Left colon (tissue), 2 donors: Measurements from ENCODE around the gene ADGRG2. TPM values are rescaled to one million over a fixed set of nuclear protein-coding genes. Genes with fewer than 3 reads are reported as not detected.
"Not testable (repeated sequence)": the region's sequence is repeated elsewhere in the genome, so short reads cannot be mapped to it uniquely, and the experiment has no call there.

Source experiments
- ATAC-seq: fragments of 200-7000 bp; cut with Tn5 transposase; one replicate; pipeline ENCODE4 v1.9.1; 2020; ENCODE audit warnings: mild to moderate bottlenecking, moderate library complexity
- DNase-seq, 2 donors: peaks; one replicate each; pipeline ENCODE4 v3.0.0-alpha.2; 2020
- intact Hi-C, 2 donors: fragments of 100-400 bp; cut with DNase I in 1 of 2; cut with micrococcal nuclease in 1 of 2; formaldehyde crosslinking; loops; one replicate each; pipeline versions ENCODE4 v1.11.2 to v1.14.0; 2022; cut with DNase I, micrococcal nuclease
- total RNA-seq, 2 donors: library from RNA; stranded (reverse); fragmentation: NEBNext Ultra II Directional; extraction: Animal tissue kit (Norgen Biotek cat#: 25700); gene quantifications; one replicate each; pipeline ENCODE4 v1.2.1, GENCODE V29; 2021
- donor health status: DM: no; HTN: no; CAD: no.
- donor health status: DM: yes; HTN: yes; CAD: no.

Gene ADGRG2
- total RNA-seq, 2 donors from 2014 or later: 0.34 to 0.45 TPM

DNA sequence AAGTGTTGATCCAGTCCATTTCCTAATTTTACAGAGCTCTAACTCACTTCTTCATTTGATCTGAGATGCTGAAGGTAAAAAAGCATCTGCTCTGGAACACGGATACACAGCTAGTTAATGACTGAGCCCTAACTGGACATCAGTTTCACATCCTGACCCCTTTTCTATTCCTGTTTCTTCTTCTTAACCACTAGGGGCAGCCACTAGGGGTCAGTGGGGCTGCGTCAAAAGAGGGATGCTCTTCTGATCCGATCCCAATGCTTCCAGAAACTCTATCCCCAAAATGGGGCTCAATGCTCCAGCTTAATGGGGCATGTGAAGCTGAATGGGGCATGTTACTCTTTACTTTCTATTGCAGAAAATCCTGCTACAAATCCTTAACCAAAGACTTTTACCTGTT lies 105.0 kb downstream of the ADGRG2 start:
- DNase-seq (peak in 1 of 2 donors; percentile 26), ATAC-seq (peak; percentile 44)
- intact Hi-C loops: no loop called here

DNA sequence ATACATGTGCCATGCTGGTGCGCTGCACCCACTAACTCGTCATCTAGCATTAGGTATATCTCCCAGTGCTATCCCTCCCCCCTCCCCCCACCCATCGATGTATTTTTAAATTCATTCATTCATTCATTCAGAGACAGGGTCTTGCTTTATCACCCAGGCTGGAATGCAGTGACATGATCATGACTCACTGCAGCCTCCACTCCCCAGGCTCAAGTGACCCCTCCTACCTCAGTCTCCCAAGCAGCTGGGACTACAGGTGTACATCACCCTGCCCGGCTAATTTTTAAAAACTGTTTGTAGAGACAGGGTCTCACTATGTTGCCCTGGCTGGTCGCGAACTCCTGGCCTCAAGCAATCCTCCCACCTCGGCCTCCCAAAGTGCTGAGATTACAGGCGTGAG lies 105.7 kb downstream of the ADGRG2 start:
- DNase-seq, intact Hi-C loops, ATAC-seq: not testable (repeated sequence)

- no peak for ATAC-seq
- intact Hi-C loops: no loop called here
- DNase-seq: no peak
Measured at GRCh38 chrX:19007868-19008267, 114.4 kb downstream of the ADGRG2 start.

- no peak for ATAC-seq
- no peak for DNase-seq
- intact Hi-C loops: no loop called here
Measured at GRCh38 chrX:19007011-19007410, 115.3 kb downstream of the ADGRG2 start.

GRCh38 chrX:19005909-19006308 lies 116.4 kb downstream of the ADGRG2 start:
- peak; percentile 72 for ATAC-seq
- no peak for DNase-seq
- intact Hi-C loops: no loop called here

DNA sequence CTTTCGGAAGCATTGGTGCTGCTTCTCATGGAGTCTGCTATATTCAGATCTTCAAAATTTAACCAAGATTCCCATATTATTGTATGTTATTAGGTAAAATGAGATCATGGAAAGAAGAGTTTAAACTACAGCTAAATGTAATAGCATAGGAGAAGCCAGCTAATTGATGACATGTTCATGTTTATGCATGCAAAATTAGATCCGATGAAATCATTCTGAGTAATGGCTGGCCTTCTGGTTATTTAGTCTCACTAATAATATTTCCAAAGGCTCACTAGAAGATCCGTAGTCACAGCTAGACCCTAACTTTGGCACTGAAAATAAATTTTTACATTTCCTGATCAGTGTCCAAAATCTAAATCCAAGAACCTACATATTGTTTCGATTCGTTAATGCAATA lies 118.5 kb downstream of the ADGRG2 start:
- intact Hi-C loops: no loop called here
- no peak for DNase-seq
- no peak for ATAC-seq

GRCh38 chrX:18998653-18999052 lies 123.6 kb downstream of the ADGRG2 start:
- no peak for ATAC-seq
- intact Hi-C loops: no loop called here
- no peak for DNase-seq

GRCh38 chrX:18997916-18998315 lies 124.4 kb downstream of the ADGRG2 start:
- intact Hi-C loops: no loop called here
- ATAC-seq (no peak), DNase-seq (no peak)

- intact Hi-C loops: no loop called here
- DNase-seq: no peak
- ATAC-seq: no peak
Measured at GRCh38 chrX:18996536-18996935, 125.7 kb downstream of the ADGRG2 start.

- DNase-seq: no peak
- intact Hi-C loops: no loop called here
- ATAC-seq: no peak
Measured at GRCh38 chrX:18995221-18995620, 127.0 kb downstream of the ADGRG2 start.

GRCh38 chrX:18994713-18995112 lies 127.6 kb downstream of the ADGRG2 start:
- intact Hi-C loops: no loop called here
- DNase-seq (no peak), ATAC-seq (no peak)

DNA sequence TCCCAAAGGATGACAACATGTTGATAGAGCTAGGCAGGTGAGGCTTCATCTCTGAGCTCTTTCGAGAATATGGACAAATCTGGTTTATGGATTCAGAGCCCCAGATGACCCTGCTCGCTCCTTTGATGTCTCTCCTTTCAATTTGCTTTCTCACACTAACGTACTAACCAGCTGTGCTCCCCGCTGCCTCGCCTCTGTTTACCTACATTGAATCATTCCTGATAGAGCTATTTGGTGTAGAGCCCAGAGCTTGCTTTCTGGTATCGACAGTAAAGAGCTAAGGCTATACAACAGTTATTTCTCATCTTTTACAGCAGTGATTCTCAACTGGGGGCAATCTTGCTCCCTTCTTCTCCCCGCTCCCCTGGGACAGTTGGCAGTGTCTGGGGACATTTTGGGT lies 129.4 kb downstream of the ADGRG2 start:
- peak; percentile 87 for ATAC-seq
- DNase-seq: no peak
- intact Hi-C loops: no loop called here

GRCh38 chrX:18985186-18985435 lies 137.2 kb downstream of the ADGRG2 start:
- DNase-seq (no peak), ATAC-seq (no peak)
- intact Hi-C loops: no loop called here

DNA sequence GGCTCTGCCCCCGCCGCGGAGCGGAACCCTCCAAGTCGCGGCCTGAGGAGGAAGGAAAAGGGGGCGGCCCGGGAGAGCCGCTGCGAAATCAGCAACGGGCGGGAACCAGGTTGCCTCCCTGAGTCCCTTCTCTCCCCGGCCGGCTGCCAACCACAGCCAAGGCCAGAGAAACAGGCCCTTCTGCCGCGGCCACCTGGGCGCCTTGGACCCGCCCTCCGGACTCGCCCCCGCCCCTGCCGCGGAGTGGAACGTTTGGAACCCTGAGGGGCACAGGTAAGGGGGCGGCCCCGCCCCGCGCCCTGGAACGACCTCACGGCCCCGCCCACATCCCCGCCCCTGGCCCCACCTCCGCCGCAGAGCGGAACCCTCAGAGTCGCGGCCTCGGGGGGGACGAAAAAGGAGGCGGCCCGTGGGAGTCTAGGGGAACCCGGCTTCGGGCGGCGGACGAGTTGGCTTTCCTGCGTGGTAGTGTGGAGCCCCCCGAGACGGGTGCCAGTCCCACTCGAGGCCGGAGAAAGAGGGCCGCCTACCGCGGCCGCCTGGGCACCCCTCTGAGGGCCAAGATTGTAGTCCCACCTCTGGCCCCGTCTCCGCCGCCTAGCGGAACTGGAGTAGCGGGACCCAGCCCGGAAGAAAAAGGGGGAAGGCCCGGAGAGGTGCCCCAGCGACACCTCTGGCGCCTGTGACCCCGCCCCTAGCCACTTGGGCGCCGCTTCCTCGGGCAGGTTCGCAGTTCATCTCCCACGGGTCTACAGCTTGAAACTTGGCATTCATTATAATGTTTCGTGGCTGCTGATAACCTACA lies 137.7 kb downstream of the ADGRG2 start:
- intact Hi-C loops: no loop called here
- peak; percentile 81 to 88 for DNase-seq
- peak; percentile 90 for ATAC-seq

GRCh38 chrX:18983666-18984380 lies 138.4 kb downstream of the ADGRG2 start, which contains the start of gene PHKA2:
TSS of gene PHKA2 (minus strand) at chrX:18984114. CDS start at chrX:18983932, 182 bp downstream.
- intact Hi-C loops: no loop called here
- DNase-seq: peak; percentile 50 to 75
- peak; percentile 72 for ATAC-seq

DNA sequence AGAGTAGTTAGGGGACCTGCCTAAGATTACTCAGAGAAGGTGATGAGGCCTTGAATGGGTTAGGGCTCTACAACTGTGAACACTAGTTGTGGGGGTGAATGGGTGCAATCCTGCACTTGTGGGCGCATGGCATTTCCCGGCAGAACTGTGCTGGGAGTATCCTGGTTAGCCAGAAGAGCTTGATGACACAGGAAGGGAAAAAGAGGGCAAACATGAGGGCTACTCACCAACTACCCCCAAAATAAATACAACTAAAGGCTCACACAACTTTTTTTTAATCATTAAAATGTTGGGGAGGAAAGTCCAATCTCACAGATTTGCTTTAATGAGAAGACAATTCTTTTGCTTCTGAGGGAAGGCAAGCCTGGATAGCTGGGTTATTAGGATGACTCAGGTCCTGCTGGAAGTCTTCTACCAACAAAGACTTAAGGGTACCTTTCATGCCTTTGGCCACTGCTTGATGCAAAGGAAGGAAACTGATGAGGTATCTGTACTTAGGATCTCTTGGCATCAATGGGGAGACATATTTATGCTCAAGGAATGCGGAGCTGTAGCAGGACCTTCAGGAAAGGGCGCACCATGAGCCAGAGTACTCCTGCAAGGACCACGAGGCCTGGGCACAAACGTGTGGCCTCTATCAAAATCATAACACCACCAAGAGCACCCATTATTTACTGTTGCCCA lies 141.0 kb downstream of the ADGRG2 start:
- intact Hi-C loops: no loop called here
- ATAC-seq: no peak
- no peak for DNase-seq

DNA sequence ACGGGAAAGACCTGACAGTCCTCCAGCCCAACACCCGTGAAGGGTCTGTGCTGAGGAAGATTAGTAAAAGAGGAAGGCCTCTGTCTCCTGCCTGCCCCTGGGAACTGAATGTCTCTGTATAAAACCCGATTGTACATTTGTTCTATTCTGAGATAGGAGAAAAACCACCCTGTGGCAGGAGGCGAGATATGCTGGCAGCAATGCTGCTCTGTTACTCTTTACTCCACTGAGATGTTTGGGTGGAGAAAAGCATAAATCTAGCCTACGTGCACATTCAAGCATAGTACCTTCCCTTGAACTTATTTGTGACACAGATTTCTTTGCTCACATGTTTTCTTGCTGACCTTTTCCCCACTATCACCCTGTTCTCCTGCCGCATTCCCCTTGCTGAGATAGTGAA lies 142.0 kb downstream of the ADGRG2 start:
- ATAC-seq, DNase-seq: not testable (repeated sequence)

DNA sequence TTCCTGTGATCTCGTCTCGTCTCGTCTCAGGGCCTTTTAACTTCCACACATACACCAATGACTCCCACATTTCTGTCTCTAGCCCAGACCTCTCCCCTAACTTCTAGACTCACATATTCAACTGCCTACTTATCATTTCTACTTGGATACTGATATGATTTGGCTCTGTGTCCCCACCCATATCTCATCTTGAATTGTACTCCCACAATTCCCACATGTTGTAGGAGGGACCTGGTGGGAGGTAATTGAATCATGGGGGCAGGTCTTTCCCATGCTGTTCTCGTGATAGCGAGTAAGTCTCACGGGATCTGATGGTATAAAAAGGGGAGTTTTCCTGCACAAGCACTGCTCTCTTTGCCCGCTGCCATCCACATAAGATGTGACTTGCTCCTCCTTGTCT lies 147.3 kb downstream of the ADGRG2 start:
- intact Hi-C loops: no loop called here
- ATAC-seq (no peak), DNase-seq (no peak)

More for the DNA sequence above, 142.0 kb downstream of the ADGRG2 start:
- intact Hi-C loops: not testable (repeated sequence)

DNA sequence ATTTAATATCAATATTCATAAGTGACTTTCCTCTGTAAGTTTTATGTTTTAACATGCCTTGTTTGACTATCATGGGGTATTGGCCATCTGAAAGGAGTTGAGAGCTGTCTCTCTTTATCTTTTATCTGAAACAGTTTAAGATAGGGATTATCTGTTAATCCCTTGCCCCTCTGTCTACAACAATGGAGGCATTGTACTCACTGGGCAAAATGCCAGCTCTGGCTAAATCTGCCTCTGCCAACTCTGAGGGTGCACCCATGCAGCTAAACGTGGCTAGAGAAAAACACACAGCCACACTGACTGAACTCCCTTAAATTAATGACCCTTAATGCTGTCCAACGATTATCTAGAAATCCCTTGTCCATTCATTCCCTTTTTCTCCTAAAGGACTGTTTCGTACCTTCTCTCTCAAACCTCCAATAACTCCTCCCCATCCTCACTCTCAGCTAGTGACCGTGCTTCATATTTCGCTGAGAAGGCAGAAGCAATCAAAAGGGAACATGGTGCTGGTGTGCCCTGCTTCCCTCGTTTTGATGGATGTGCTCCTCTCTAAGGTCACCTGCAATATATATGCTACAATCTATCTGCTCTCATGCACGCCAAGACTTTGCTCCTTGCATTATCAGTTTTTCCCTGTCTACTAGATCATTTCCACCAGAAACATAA lies 148.6 kb downstream of the ADGRG2 start:
- intact Hi-C loops: no loop called here
- peak; percentile 64 for ATAC-seq
- peak in 1 of 2 donors; percentile 36 for DNase-seq
